Measurements from ENCODE around the gene LRRC4.

Gene LRRC4

GRCh38 chr7:128030263-128030653 lies 979 bp downstream of the LRRC4 start:
- DNase-seq = no peak

GRCh38 chr7:128029405-128029995 lies 1.7 kb downstream of the LRRC4 start:
- DNase-seq = no peak

GRCh38 chr7:128027485-128027980 lies 3.7 kb downstream of the LRRC4 start:
- no peak for DNase-seq

GRCh38 chr7:128026551-128026950 lies 4.7 kb downstream of the LRRC4 start:
- DNase-seq = no peak

- no peak for DNase-seq
These were observed 5.4 kb downstream of the LRRC4 start for GRCh38 chr7:128025819-128026218.

- no peak for DNase-seq
These were observed 5.9 kb downstream of the LRRC4 start for GRCh38 chr7:128025380-128025779.

- DNase-seq = no peak
These were observed 7.1 kb downstream of the LRRC4 start for GRCh38 chr7:128024151-128024550.

GRCh38 chr7:128022631-128023532 lies 8.4 kb downstream of the LRRC4 start:
- no peak for DNase-seq

GRCh38 chr7:128021366-128021765 lies 9.9 kb downstream of the LRRC4 start:
- no peak for DNase-seq

- no peak for DNase-seq
These were observed 11.1 kb downstream of the LRRC4 start for GRCh38 chr7:128020159-128020558.

- DNase-seq = no peak
These were observed 11.9 kb downstream of the LRRC4 start for GRCh38 chr7:128019288-128019687.

- DNase-seq = no peak
These were observed 13.1 kb downstream of the LRRC4 start for GRCh38 chr7:128017862-128018845.

GRCh38 chr7:128017460-128017859 lies 13.8 kb downstream of the LRRC4 start:
- DNase-seq = no peak

- no peak for DNase-seq
These were observed 16.4 kb downstream of the LRRC4 start for GRCh38 chr7:128014811-128015210.

- DNase-seq = no peak
These were observed 20.0 kb downstream of the LRRC4 start for GRCh38 chr7:128011131-128011661.

GRCh38 chr7:128010391-128011127 lies 20.7 kb downstream of the LRRC4 start:
- DNase-seq = no peak

GRCh38 chr7:128008744-128009143 lies 22.5 kb downstream of the LRRC4 start:
- DNase-seq = no peak

GRCh38 chr7:128008141-128008540 lies 23.1 kb downstream of the LRRC4 start:
- DNase-seq = no peak

GRCh38 chr7:128007303-128007680 lies 23.9 kb downstream of the LRRC4 start:
- no peak for DNase-seq

GRCh38 chr7:128006550-128007302 lies 24.5 kb downstream of the LRRC4 start:
- no peak for DNase-seq

- no peak for DNase-seq
These were observed 25.5 kb downstream of the LRRC4 start for GRCh38 chr7:128005759-128006159.

All from CD4-positive, alpha-beta T cell treated with Interferon alpha-2 for 1 hour (primary cell).